IPS-15b (cell line): Measurements from ENCODE around the gene SPIRE1.

Source experiments
- H3K27me3 ChIP-seq: one replicate; pipeline ENCODE4 v1.6.1; 2013; ENCODE audit warnings: low read length; ENCODE audit not compliant: control insufficient read depth, insufficient read depth
- H3K36me3 ChIP-seq: one replicate; pipeline ENCODE4 v1.6.1; 2013; ENCODE audit warnings: low read length; ENCODE audit not compliant: control insufficient read depth, insufficient read depth
- H3K4me1 ChIP-seq: one replicate; pipeline ENCODE4 v1.6.1; 2013; ENCODE audit warnings: mild to moderate bottlenecking, low read length; ENCODE audit not compliant: control insufficient read depth, insufficient read depth
- H3K4me3 ChIP-seq: one replicate; pipeline ENCODE4 v1.5.1; 2013; ENCODE audit warnings: low read depth, low read length
- H3K9ac ChIP-seq: one replicate; pipeline ENCODE4 v1.6.1; 2013; ENCODE audit warnings: low read depth, mild to moderate bottlenecking, low read length
- H3K9me3 ChIP-seq: one replicate; pipeline ENCODE4 v1.6.1; 2013; ENCODE audit warnings: mild to moderate bottlenecking, low read length; ENCODE audit not compliant: control insufficient read depth, insufficient read depth

The SPIRE1 gene

GRCh38 chr18:12430137-12430990, 227.5 kb downstream of the SPIRE1 start:
- H3K4me1 ChIP-seq = no peaks in the 10 kb centered on the region
- H3K4me3 ChIP-seq = no peak overlapping the region
- H3K9ac ChIP-seq = no peak overlapping the region
- no peaks in the 10 kb centered on the region for H3K27me3 ChIP-seq
- no peaks in the 10 kb centered on the region for H3K9me3 ChIP-seq
- H3K36me3 ChIP-seq = peaks cover 10% of the 10 kb centered on the region

GRCh38 chr18:12429556-12429955, 228.4 kb downstream of the SPIRE1 start:
- H3K36me3 ChIP-seq = peaks cover 10% of the 10 kb centered on the region
- no peak overlapping the region for H3K9ac ChIP-seq
- H3K27me3 ChIP-seq = no peaks in the 10 kb centered on the region
- no peaks in the 10 kb centered on the region for H3K9me3 ChIP-seq
- H3K4me3 ChIP-seq = no peak overlapping the region
- no peaks in the 10 kb centered on the region for H3K4me1 ChIP-seq

GRCh38 chr18:12428923-12429322, 229.0 kb downstream of the SPIRE1 start:
- Histone ChIP-seq H3K4me1 (no peaks in the 10 kb centered on the region), H3K4me3 (no peak overlapping the region), H3K27me3 (no peaks in the 10 kb centered on the region), H3K9me3 (no peaks in the 10 kb centered on the region), H3K36me3 (peaks cover 10% of the 10 kb centered on the region), H3K9ac (no peak overlapping the region)

- Histone ChIP-seq H3K9ac (no peak overlapping the region), H3K4me3 (no peak overlapping the region), H3K4me1 (no peaks in the 10 kb centered on the region), H3K27me3 (no peaks in the 10 kb centered on the region), H3K36me3 (peaks cover 10% of the 10 kb centered on the region), H3K9me3 (no peaks in the 10 kb centered on the region)
Observed at GRCh38 chr18:12426924-12427323, 231.0 kb downstream of the SPIRE1 start.

GRCh38 chr18:12424252-12424651, 233.7 kb downstream of the SPIRE1 start:
- Histone ChIP-seq H3K9ac (no peak overlapping the region), H3K36me3 (peaks cover 5% of the 10 kb centered on the region), H3K4me1 (peaks cover 5% of the 10 kb centered on the region), H3K27me3 (no peaks in the 10 kb centered on the region), H3K4me3 (no peak overlapping the region), H3K9me3 (no peaks in the 10 kb centered on the region)

- peaks cover 5% of the 10 kb centered on the region for H3K4me1 ChIP-seq
- H3K9me3 ChIP-seq = no peaks in the 10 kb centered on the region
- no peak overlapping the region for H3K9ac ChIP-seq
- peaks cover 5% of the 10 kb centered on the region for H3K36me3 ChIP-seq
- H3K4me3 ChIP-seq = no peak overlapping the region
- no peaks in the 10 kb centered on the region for H3K27me3 ChIP-seq
Observed at GRCh38 chr18:12423820-12424219, 234.1 kb downstream of the SPIRE1 start.

- peaks cover 5% of the 10 kb centered on the region for H3K36me3 ChIP-seq
- no peak overlapping the region for H3K9ac ChIP-seq
- H3K9me3 ChIP-seq = no peaks in the 10 kb centered on the region
- H3K27me3 ChIP-seq = no peaks in the 10 kb centered on the region
- no peak overlapping the region for H3K4me3 ChIP-seq
- H3K4me1 ChIP-seq = peaks cover 5% of the 10 kb centered on the region
Observed at GRCh38 chr18:12423393-12423792, 234.5 kb downstream of the SPIRE1 start.

GRCh38 chr18:12422936-12423335, 235.0 kb downstream of the SPIRE1 start:
- H3K4me1 ChIP-seq = peaks cover 5% of the 10 kb centered on the region
- no peaks in the 10 kb centered on the region for H3K27me3 ChIP-seq
- peaks cover 3% of the 10 kb centered on the region for H3K36me3 ChIP-seq
- no peak overlapping the region for H3K4me3 ChIP-seq
- no peaks in the 10 kb centered on the region for H3K9me3 ChIP-seq
- H3K9ac ChIP-seq = no peak overlapping the region

GRCh38 chr18:12421732-12422131, 236.2 kb downstream of the SPIRE1 start:
- H3K36me3 ChIP-seq = no peaks in the 10 kb centered on the region
- H3K4me1 ChIP-seq = peaks cover 5% of the 10 kb centered on the region
- H3K9ac ChIP-seq = no peak overlapping the region
- no peaks in the 10 kb centered on the region for H3K9me3 ChIP-seq
- no peak overlapping the region for H3K4me3 ChIP-seq
- H3K27me3 ChIP-seq = no peaks in the 10 kb centered on the region

- H3K9me3 ChIP-seq = no peaks in the 10 kb centered on the region
Observed at GRCh38 chr18:12420821-12421421, 237.0 kb downstream of the SPIRE1 start.

GRCh38 chr18:12417687-12418086, 240.2 kb downstream of the SPIRE1 start:
- Histone ChIP-seq H3K4me1 (peaks cover 5% of the 10 kb centered on the region), H3K27me3 (no peaks in the 10 kb centered on the region), H3K9ac (no peak overlapping the region), H3K36me3 (no peaks in the 10 kb centered on the region), H3K9me3 (no peaks in the 10 kb centered on the region), H3K4me3 (no peak overlapping the region)

More at GRCh38 chr18:12420821-12421421, 237.0 kb downstream of the SPIRE1 start:
- Histone ChIP-seq H3K36me3 (no peaks in the 10 kb centered on the region), H3K9ac (peak overlapping the region; percentile 73), H3K4me1 (peaks cover 5% of the 10 kb centered on the region), H3K4me3 (peak overlapping the region; percentile 37), H3K27me3 (no peaks in the 10 kb centered on the region)
